ENCODE measurements around the gene MAML3. TPM values are rescaled to one million over a fixed set of nuclear protein-coding genes. Genes with fewer than 3 reads are reported as not detected.

MAML3 gene
- total and polyA plus RNA-seq, 2 experiments from 2014 or later = 4.1 to 11.2 TPM

GRCh38 chr4:140172960-140173359, 19.0 kb upstream of the MAML3 start:
- Histone ChIP-seq H4K20me1 (ENCODE audit: insufficient read depth, poor library complexity, severe bottlenecking) (no peaks in the 10 kb centered on the region), H3K4me1 (ENCODE audit: insufficient read depth) (no peaks in the 10 kb centered on the region), H2AFZ (no peak overlapping the region), H3K27me3 (no peaks in the 10 kb centered on the region), H3K79me2 (no peaks in the 10 kb centered on the region), H3K36me3 (replicated peaks; ENCODE audit: insufficient read depth, low read depth) (no peaks in the 10 kb centered on the region), H3K9me2 (replicated peaks; ENCODE audit: insufficient read depth) (no peaks in the 10 kb centered on the region), H3K9me3 (ENCODE audit: low read depth) (no peaks in the 10 kb centered on the region), H3K4me3 (no peak overlapping the region), H3K4me2 (no peak overlapping the region), H3K27ac (no peak overlapping the region)
- 95% methylated on average over 1 of the region's 1 CpG for WGBS (ENCODE audit: low lambda C conversion rate, missing lambda C conversion rate)
- no peak for DNase-seq (ENCODE audit: low spot score)
- TF ChIP-seq EZH2 (IDR thresholded peaks at IDR 0.05; ENCODE audit: borderline replicate concordance) = no peak
- no peak for TF ChIP-seq CTCF (IDR thresholded peaks at IDR 0.05; ENCODE audit: poor library complexity)
- no peak for TF ChIP-seq EZH2phosphoT487 (IDR thresholded peaks at IDR 0.05; ENCODE audit: low read depth, severe bottlenecking, unreplicated experiment)

GRCh38 chr4:140170299-140170698, 16.3 kb upstream of the MAML3 start:
- Histone ChIP-seq H3K79me2 (no peaks in the 10 kb centered on the region), H3K36me3 (replicated peaks; ENCODE audit: insufficient read depth, low read depth) (no peaks in the 10 kb centered on the region), H4K20me1 (ENCODE audit: insufficient read depth, poor library complexity, severe bottlenecking) (no peaks in the 10 kb centered on the region), H3K9me3 (ENCODE audit: low read depth) (no peaks in the 10 kb centered on the region), H3K9me2 (replicated peaks; ENCODE audit: insufficient read depth) (no peaks in the 10 kb centered on the region), H3K4me1 (ENCODE audit: insufficient read depth) (no peaks in the 10 kb centered on the region), H3K4me3 (no peak overlapping the region), H2AFZ (no peak overlapping the region), H3K27ac (no peak overlapping the region), H3K4me2 (no peak overlapping the region), H3K27me3 (no peaks in the 10 kb centered on the region)
- WGBS (ENCODE audit: low lambda C conversion rate, missing lambda C conversion rate) = 84% methylated on average over 4 of the region's 4 CpGs
- TF ChIP-seq CTCF (IDR thresholded peaks at IDR 0.05; ENCODE audit: poor library complexity) = no peak
- TF ChIP-seq EZH2 (IDR thresholded peaks at IDR 0.05; ENCODE audit: borderline replicate concordance) = no peak
- TF ChIP-seq EZH2phosphoT487 (IDR thresholded peaks at IDR 0.05; ENCODE audit: low read depth, severe bottlenecking, unreplicated experiment) = no peak
- no peak for DNase-seq (ENCODE audit: low spot score)

- Histone ChIP-seq H3K9me2 (replicated peaks; ENCODE audit: insufficient read depth) (no peaks in the 10 kb centered on the region), H3K27me3 (no peaks in the 10 kb centered on the region), H3K4me2 (no peak overlapping the region), H3K79me2 (no peaks in the 10 kb centered on the region), H2AFZ (no peak overlapping the region), H3K9me3 (ENCODE audit: low read depth) (no peaks in the 10 kb centered on the region), H3K36me3 (replicated peaks; ENCODE audit: insufficient read depth, low read depth) (no peaks in the 10 kb centered on the region), H4K20me1 (ENCODE audit: insufficient read depth, poor library complexity, severe bottlenecking) (no peaks in the 10 kb centered on the region), H3K27ac (no peak overlapping the region), H3K4me3 (no peak overlapping the region), H3K4me1 (ENCODE audit: insufficient read depth) (no peaks in the 10 kb centered on the region)
- no peak for DNase-seq (ENCODE audit: low spot score)
- TF ChIP-seq CTCF (IDR thresholded peaks at IDR 0.05; ENCODE audit: poor library complexity) (no peak), EZH2 (IDR thresholded peaks at IDR 0.05; ENCODE audit: borderline replicate concordance) (no peak), EZH2phosphoT487 (IDR thresholded peaks at IDR 0.05; ENCODE audit: low read depth, severe bottlenecking, unreplicated experiment) (no peak)
- WGBS (ENCODE audit: low lambda C conversion rate, missing lambda C conversion rate) = 94% methylated on average over 5 of the region's 5 CpGs
Measured at GRCh38 chr4:140168936-140169335, 15.0 kb upstream of the MAML3 start.

GRCh38 chr4:140168474-140168873, 14.5 kb upstream of the MAML3 start:
- DNase-seq (ENCODE audit: low spot score) = no peak
- Histone ChIP-seq H3K4me1 (ENCODE audit: insufficient read depth) (no peaks in the 10 kb centered on the region), H3K27ac (no peak overlapping the region), H3K4me3 (no peak overlapping the region), H4K20me1 (ENCODE audit: insufficient read depth, poor library complexity, severe bottlenecking) (no peaks in the 10 kb centered on the region), H3K36me3 (replicated peaks; ENCODE audit: insufficient read depth, low read depth) (no peaks in the 10 kb centered on the region), H3K9me3 (ENCODE audit: low read depth) (no peaks in the 10 kb centered on the region), H3K27me3 (no peaks in the 10 kb centered on the region), H3K9me2 (replicated peaks; ENCODE audit: insufficient read depth) (no peaks in the 10 kb centered on the region), H3K79me2 (no peaks in the 10 kb centered on the region), H3K4me2 (no peak overlapping the region), H2AFZ (no peak overlapping the region)
- 86% methylated on average over 1 of the region's 1 CpG for WGBS (ENCODE audit: low lambda C conversion rate, missing lambda C conversion rate)
- TF ChIP-seq EZH2 (IDR thresholded peaks at IDR 0.05; ENCODE audit: borderline replicate concordance) (no peak), CTCF (IDR thresholded peaks at IDR 0.05; ENCODE audit: poor library complexity) (no peak), EZH2phosphoT487 (IDR thresholded peaks at IDR 0.05; ENCODE audit: low read depth, severe bottlenecking, unreplicated experiment) (no peak)

All from hepatocyte (in vitro differentiated cells).